Body of pancreas (tissue), 4 donors: ENCODE measurements around the gene TMEM223. TPM values are rescaled to one million over a fixed set of nuclear protein-coding genes. Genes with fewer than 3 reads are reported as not detected.

ENCODE experiments used
- ATAC-seq: fragments of 150-250 bp; one replicate; pipeline ENCODE4 v1.9.1; 2016
- DNase-seq, 4 donors: peaks; one replicate each; pipeline ENCODE4 v3.0.0-alpha.2; 2019
- H3K27ac ChIP-seq, 4 donors: fragments of 200-600 bp; sonication (generic); 1 replicate in 3 of 4; 2 replicates in 1 of 4; pipeline versions ENCODE4 v1.5.1 to v1.6.1; 2016 to 2019; ENCODE audit warnings: mild to moderate bottlenecking in 1 of 4, mixed read lengths in 1 of 4, moderate library complexity in 1 of 4
- H3K27me3 ChIP-seq, 2 donors: fragments of 200-600 bp; sonication (generic); one replicate each; pipeline ENCODE4 v1.6.0; 2016; ENCODE audit warnings: mild to moderate bottlenecking in 1 of 2
- H3K36me3 ChIP-seq, 2 donors: fragments of 200-600 bp; sonication (generic); replicated peaks in 1 of 2; 2 replicates each; pipeline ENCODE4 v1.5.1; 2016; ENCODE audit warnings: low read depth in 2 of 2; ENCODE audit not compliant: insufficient read depth in 1 of 2
- H3K4me1 ChIP-seq: fragments of 200-600 bp; sonication (generic); one replicate; pipeline ENCODE4 v1.6.0; 2016
- H3K4me3 ChIP-seq, 2 donors: fragments of 200-600 bp; sonication (generic); 1 replicate in 1 of 2; 2 replicates in 1 of 2; pipeline ENCODE4 v1.5.1; 2016 to 2019
- H3K9me3 ChIP-seq, 3 donors: fragments of 200-600 bp; sonication (generic); 1 replicate in 2 of 3; 2 replicates in 1 of 3; pipeline ENCODE4 v1.5.1; 2016
- POLR2A ChIP-seq, 3 donors: fragments of 450-650 bp; IDR thresholded peaks; one replicate each; pipeline ENCODE4 v1.6.1; 2016; ENCODE audit warnings: antibody characterized with exemption in 3 of 3, mild to moderate bottlenecking in 2 of 3
- WGBS, 2 donors: methylation state at CpG; one replicate each; pipeline ENCODE4 v1.1.5; 2017; 5-methylcytosine and 5-hydroxymethylcytosine counted together
- intact Hi-C: fragments of 100-400 bp; cut with DNase I; formaldehyde crosslinking; loops from one replicate; pipeline ENCODE4 v1.15.1; 2023
- total RNA-seq, 2 donors: library from RNA; depleted of rRNA; stranded (reverse); fragments of >200 nt; gene quantifications; one replicate each; pipeline ENCODE4 v1.1.0, GENCODE V29; 2016
- TF ChIP-seq, protein P1 (sequence below), 7 experiments: fragments of 450-650 bp in 4 of 7; fragments of 200-600 bp in 3 of 7; sonication (generic) in 3 of 7; IDR thresholded peaks; one replicate each; pipeline ENCODE4 v1.5.1; 2016 to 2019; ENCODE audit warnings: antibody characterized with exemption in 7 of 7

TMEM223 gene
- total RNA-seq, 2 donors from 2014 or later, result 6.2 to 29.0 TPM

DNA sequence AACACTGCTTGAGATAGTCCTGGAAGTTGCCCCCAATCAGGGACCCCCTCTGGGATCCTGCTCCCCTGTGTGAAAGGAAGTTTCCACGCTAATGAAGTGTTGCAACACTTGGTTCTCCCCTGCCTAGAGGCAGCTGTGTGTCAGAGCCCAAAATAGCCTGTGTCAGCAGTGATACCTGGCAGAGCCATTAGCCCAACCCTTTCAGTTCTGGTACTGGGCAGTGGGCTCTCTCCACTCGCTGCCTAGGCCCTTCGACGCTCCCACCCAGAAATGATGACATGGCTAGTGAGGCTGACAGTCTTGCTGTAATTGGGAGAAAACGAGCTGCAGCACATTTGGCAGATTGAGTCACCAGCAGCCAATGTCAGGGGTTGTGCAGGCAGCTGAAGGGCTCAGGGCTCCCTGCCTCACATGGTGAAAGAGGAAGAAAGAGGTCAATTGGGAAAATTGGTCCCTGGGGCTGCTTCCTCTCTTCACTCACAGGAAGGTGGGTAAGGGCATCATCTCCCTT is 14.9 kb upstream of the TMEM223 start:
- H3K36me3 ChIP-seq, result no peaks in the 10 kb centered on the region
- TF ChIP-seq, protein P1, sequence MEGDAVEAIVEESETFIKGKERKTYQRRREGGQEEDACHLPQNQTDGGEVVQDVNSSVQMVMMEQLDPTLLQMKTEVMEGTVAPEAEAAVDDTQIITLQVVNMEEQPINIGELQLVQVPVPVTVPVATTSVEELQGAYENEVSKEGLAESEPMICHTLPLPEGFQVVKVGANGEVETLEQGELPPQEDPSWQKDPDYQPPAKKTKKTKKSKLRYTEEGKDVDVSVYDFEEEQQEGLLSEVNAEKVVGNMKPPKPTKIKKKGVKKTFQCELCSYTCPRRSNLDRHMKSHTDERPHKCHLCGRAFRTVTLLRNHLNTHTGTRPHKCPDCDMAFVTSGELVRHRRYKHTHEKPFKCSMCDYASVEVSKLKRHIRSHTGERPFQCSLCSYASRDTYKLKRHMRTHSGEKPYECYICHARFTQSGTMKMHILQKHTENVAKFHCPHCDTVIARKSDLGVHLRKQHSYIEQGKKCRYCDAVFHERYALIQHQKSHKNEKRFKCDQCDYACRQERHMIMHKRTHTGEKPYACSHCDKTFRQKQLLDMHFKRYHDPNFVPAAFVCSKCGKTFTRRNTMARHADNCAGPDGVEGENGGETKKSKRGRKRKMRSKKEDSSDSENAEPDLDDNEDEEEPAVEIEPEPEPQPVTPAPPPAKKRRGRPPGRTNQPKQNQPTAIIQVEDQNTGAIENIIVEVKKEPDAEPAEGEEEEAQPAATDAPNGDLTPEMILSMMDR (IDR thresholded peaks at IDR 0.05), result no peak
- TF ChIP-seq POLR2A (IDR thresholded peaks at IDR 0.05), result peak in 1 of 3 donors; percentile 5
- no peaks in the 10 kb centered on the region for H3K9me3 ChIP-seq
- ATAC-seq, result no peak
- no peaks in the 10 kb centered on the region for H3K27me3 ChIP-seq
- no peak overlapping the region for H3K4me3 ChIP-seq
- peak in 3 of 4 donors; percentile 15 to 47 (median 27) for DNase-seq
- H3K27ac ChIP-seq, result peak overlapping the region; percentile 53 to 92 (median 84)
- WGBS, 2 donors, result 63 to 80% methylated on average over 4 to 5 of the region's 5 CpGs
- intact Hi-C loops, result no loop called here
- H3K4me1 ChIP-seq, result peaks cover 25% of the 10 kb centered on the region

DNA sequence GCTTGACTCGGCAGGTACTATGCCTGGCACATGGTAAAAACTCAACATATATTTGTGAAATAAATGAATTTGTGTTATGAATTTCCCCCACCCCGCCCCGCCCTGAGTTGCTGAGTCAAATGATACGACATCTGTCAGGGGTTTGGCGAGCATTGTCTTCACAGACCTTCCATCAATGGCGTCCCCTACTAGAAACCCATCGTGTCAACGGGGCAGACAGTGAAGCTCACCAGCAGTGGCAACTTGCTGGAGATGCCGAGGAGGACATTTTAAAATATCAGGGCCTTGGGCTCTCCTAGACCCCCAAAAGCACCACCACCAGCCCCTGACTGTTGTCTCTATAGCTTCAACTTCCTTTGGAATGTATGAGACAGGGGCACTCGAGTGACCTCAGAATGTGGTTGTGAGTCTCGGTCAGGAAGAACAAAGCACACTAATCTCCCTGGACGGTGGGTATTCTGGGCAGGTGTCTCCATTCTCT is 14.2 kb upstream of the TMEM223 start:
- H3K27me3 ChIP-seq, result no peaks in the 10 kb centered on the region
- DNase-seq (no peak), ATAC-seq (no peak)
- H3K4me3 ChIP-seq, result no peak overlapping the region
- peaks cover 0 to 7% of the 10 kb centered on the region in 2 donors for H3K36me3 ChIP-seq
- peak overlapping the region; percentile 53 to 92 (median 84) for H3K27ac ChIP-seq
- no peaks in the 10 kb centered on the region for H3K9me3 ChIP-seq
- peaks cover 25% of the 10 kb centered on the region for H3K4me1 ChIP-seq
- intact Hi-C loops, result no loop called here
- no peak for TF ChIP-seq POLR2A (IDR thresholded peaks at IDR 0.05)
- TF ChIP-seq, protein P1 (IDR thresholded peaks at IDR 0.05), result no peak
- WGBS, 2 donors, result 13 to 24% methylated on average over 12 of the region's 12 CpGs

DNA sequence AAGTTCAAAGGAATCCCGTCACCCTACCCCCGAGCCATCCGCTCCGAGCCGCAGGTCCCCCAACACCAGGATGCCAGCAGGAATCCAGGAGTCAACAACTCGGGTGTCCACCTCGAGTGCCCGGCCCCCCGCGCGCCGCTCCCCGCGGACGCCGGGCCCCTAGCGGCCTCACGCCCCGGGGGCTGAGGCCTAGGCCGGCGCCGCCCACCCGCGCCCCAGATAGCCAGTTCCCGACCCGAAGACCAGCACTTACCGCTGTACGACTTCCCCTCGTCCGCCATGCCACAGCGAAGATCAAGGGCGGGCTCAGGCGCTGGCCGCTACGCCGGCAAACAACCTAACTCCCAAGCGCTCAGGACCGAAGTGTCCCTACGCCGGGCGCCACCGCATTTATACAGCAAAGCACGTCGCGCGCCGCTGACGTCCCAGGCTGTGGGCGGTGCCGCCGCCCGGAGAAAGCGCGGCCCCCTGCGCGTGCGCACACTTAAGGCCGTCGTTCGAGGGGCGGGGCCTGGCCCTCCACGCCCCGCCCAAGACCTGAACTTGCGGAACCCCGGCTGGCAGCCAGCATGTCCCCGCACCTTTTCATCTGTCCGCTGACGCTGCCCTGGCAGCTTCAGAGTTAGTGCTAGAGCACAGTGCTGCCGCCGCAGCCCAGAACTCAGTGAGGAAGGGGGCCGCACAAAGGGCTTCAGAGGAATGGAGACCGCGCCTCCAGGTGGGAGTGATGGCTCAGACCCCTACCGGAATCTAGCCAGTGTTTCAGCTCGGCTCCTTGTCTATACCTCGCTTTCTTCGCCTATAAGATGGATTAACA is 13.5 kb upstream of the TMEM223 start, which contains the start of gene NXF1:
Gene NXF1 (minus strand): TSS at position 365 of the 817 bp plus-strand sequence. CDS start 84 bp downstream, at position 281.
- intact Hi-C loops, result no loop called here

GRCh38 chr11:62804310-62805075 is 12.7 kb upstream of the TMEM223 start:
- intact Hi-C loops, result no loop called here
- peak; percentile 2 for ATAC-seq
- DNase-seq, result no peak

More for the DNA sequence above, 13.5 kb upstream of the TMEM223 start, which contains the start of gene NXF1:
- Histone ChIP-seq H3K4me1 (peaks cover 25% of the 10 kb centered on the region), H3K4me3 (peak within 1 kb of the TSS; percentile 56 to 84), H3K36me3 (peaks cover under 1 to 12% of the 10 kb centered on the region in 2 donors), H3K27ac (peak within 1 kb of the TSS; percentile 53 to 92 (median 84)), H3K27me3 (no peaks in the 10 kb centered on the region), H3K9me3 (no peaks in the 10 kb centered on the region)
- peak; percentile 96 for ATAC-seq
- peak; percentile 95 to 97 (median 97) for DNase-seq
- WGBS, 2 donors, result 0 to 1% methylated on average over 12 to 51 of the region's 77 CpGs
- TF ChIP-seq POLR2A (IDR thresholded peaks at IDR 0.05), result peak; percentile 100
- TF ChIP-seq, protein P1 (IDR thresholded peaks at IDR 0.05), result peak in 4 of 7 experiments; percentile 12 to 32 (median 26)

More at GRCh38 chr11:62804310-62805075, 12.7 kb upstream of the TMEM223 start:
- peak overlapping the region; percentile 56 to 84 for H3K4me3 ChIP-seq
- H3K27ac ChIP-seq, result peak overlapping the region; percentile 35 to 92 (median 84)
- TF ChIP-seq, protein P1 (IDR thresholded peaks at IDR 0.05), result no peak
- no peak for TF ChIP-seq POLR2A (IDR thresholded peaks at IDR 0.05)
- WGBS, 2 donors, result 3 to 5% methylated on average over 14 of the region's 14 CpGs
- H3K36me3 ChIP-seq, result peaks cover 6 to 18% of the 10 kb centered on the region in 2 donors
- no peaks in the 10 kb centered on the region for H3K27me3 ChIP-seq
- peaks cover 25% of the 10 kb centered on the region for H3K4me1 ChIP-seq
- H3K9me3 ChIP-seq, result no peaks in the 10 kb centered on the region
